ENCODE data around the gene PAM16.

PAM16 gene

GRCh38 chr16:4369007-4369733, 18.0 kb upstream of the PAM16 start:
- no peak overlapping the region for H3K9ac ChIP-seq (ENCODE audit: low read length)
- H3K27ac ChIP-seq (ENCODE audit: low read depth, low read length) = no peak overlapping the region

GRCh38 chr16:4367393-4367856, 16.3 kb upstream of the PAM16 start:
- Histone ChIP-seq H3K4me3 (ENCODE audit: low read length) (no peak overlapping the region), H4K5ac (ENCODE audit: low read length) (no peak overlapping the region)
- no peak for DNase-seq

More at GRCh38 chr16:4369007-4369733, 18.0 kb upstream of the PAM16 start:
- H2BK120ac ChIP-seq (ENCODE audit: low read depth, low read length) = no peak overlapping the region
- H3K36me3 ChIP-seq (ENCODE audit: control insufficient read depth, insufficient read depth, low read length) = no peaks in the 10 kb centered on the region
- no peak overlapping the region for H2BK5ac ChIP-seq (ENCODE audit: low read length)
- H3K79me1 ChIP-seq (ENCODE audit: low read length) = no peaks in the 10 kb centered on the region
- H3K4ac ChIP-seq (ENCODE audit: low read depth, low read length) = no peak overlapping the region
- H3K23ac ChIP-seq (ENCODE audit: low read length) = no peak overlapping the region
- no peak overlapping the region for H3K18ac ChIP-seq (ENCODE audit: low read length)
- no peak overlapping the region for H4K5ac ChIP-seq (ENCODE audit: low read length)
- WGBS (ENCODE audit: extremely low coverage, insufficient coverage, low lambda C conversion rate) = no CpG with 5 or more reads among the region's 13 CpGs
- no peaks in the 10 kb centered on the region for H3K27me3 ChIP-seq (ENCODE audit: insufficient read depth, low read length, poor library complexity)
- no peak overlapping the region for H3K4me2 ChIP-seq (ENCODE audit: low read length)
- no peak overlapping the region for H2AK5ac ChIP-seq (ENCODE audit: low read length)
- H3K79me2 ChIP-seq (ENCODE audit: control insufficient read depth, insufficient read depth, low read length) = no peaks in the 10 kb centered on the region
- H3K4me3 ChIP-seq (ENCODE audit: low read length) = no peak overlapping the region
- no peak overlapping the region for H2BK15ac ChIP-seq (replicated peaks; ENCODE audit: low read depth)
- no peak overlapping the region for H3K56ac ChIP-seq (ENCODE audit: low read length)
- no peak overlapping the region for H4K8ac ChIP-seq (ENCODE audit: low read depth, low read length)
- peaks cover 11% of the 10 kb centered on the region for H3K4me1 ChIP-seq (ENCODE audit: control insufficient read depth, low read depth, low read length)
- DNase-seq = no peak

GRCh38 chr16:4366016-4366415, 14.9 kb upstream of the PAM16 start:
- H3K23ac ChIP-seq (ENCODE audit: low read length) = no peak overlapping the region
- H3K56ac ChIP-seq (ENCODE audit: low read length) = no peak overlapping the region
- no peak overlapping the region for H4K8ac ChIP-seq (ENCODE audit: low read depth, low read length)
- no peak overlapping the region for H2BK5ac ChIP-seq (ENCODE audit: low read length)
- H3K18ac ChIP-seq (ENCODE audit: low read length) = no peak overlapping the region
- H2AK5ac ChIP-seq (ENCODE audit: low read length) = no peak overlapping the region
- H3K4me3 ChIP-seq (ENCODE audit: low read length) = no peak overlapping the region
- no peak overlapping the region for H2BK15ac ChIP-seq (replicated peaks; ENCODE audit: low read depth)
- no peak overlapping the region for H4K5ac ChIP-seq (ENCODE audit: low read length)
- no peak overlapping the region for H2BK120ac ChIP-seq (ENCODE audit: low read depth, low read length)
- DNase-seq = no peak
- no peaks in the 10 kb centered on the region for H3K36me3 ChIP-seq (ENCODE audit: control insufficient read depth, insufficient read depth, low read length)
- no peaks in the 10 kb centered on the region for H3K4me1 ChIP-seq (ENCODE audit: control insufficient read depth, low read depth, low read length)
- H3K9ac ChIP-seq (ENCODE audit: low read length) = no peak overlapping the region
- no peaks in the 10 kb centered on the region for H3K79me1 ChIP-seq (ENCODE audit: low read length)
- H3K79me2 ChIP-seq (ENCODE audit: control insufficient read depth, insufficient read depth, low read length) = no peaks in the 10 kb centered on the region
- no peak overlapping the region for H3K4ac ChIP-seq (ENCODE audit: low read depth, low read length)
- H3K27ac ChIP-seq (ENCODE audit: low read depth, low read length) = no peak overlapping the region
- no peak overlapping the region for H3K4me2 ChIP-seq (ENCODE audit: low read length)
- H3K27me3 ChIP-seq (ENCODE audit: insufficient read depth, low read length, poor library complexity) = no peaks in the 10 kb centered on the region
- WGBS (ENCODE audit: extremely low coverage, insufficient coverage, low lambda C conversion rate) = no CpG with 5 or more reads among the region's 13 CpGs

More at GRCh38 chr16:4367393-4367856, 16.3 kb upstream of the PAM16 start:
- Histone ChIP-seq H3K4ac (ENCODE audit: low read depth, low read length) (no peak overlapping the region), H3K27me3 (ENCODE audit: insufficient read depth, low read length, poor library complexity) (no peaks in the 10 kb centered on the region), H3K36me3 (ENCODE audit: control insufficient read depth, insufficient read depth, low read length) (no peaks in the 10 kb centered on the region), H3K4me2 (ENCODE audit: low read length) (no peak overlapping the region), H4K8ac (ENCODE audit: low read depth, low read length) (no peak overlapping the region), H3K23ac (ENCODE audit: low read length) (no peak overlapping the region), H2AK5ac (ENCODE audit: low read length) (no peak overlapping the region), H3K56ac (ENCODE audit: low read length) (no peak overlapping the region), H3K79me2 (ENCODE audit: control insufficient read depth, insufficient read depth, low read length) (no peaks in the 10 kb centered on the region), H3K9ac (ENCODE audit: low read length) (no peak overlapping the region), H3K4me1 (ENCODE audit: control insufficient read depth, low read depth, low read length) (peaks cover 2% of the 10 kb centered on the region), H3K79me1 (ENCODE audit: low read length) (no peaks in the 10 kb centered on the region), H2BK120ac (ENCODE audit: low read depth, low read length) (no peak overlapping the region), H2BK15ac (replicated peaks; ENCODE audit: low read depth) (no peak overlapping the region), H2BK5ac (ENCODE audit: low read length) (no peak overlapping the region), H3K18ac (ENCODE audit: low read length) (no peak overlapping the region), H3K27ac (ENCODE audit: low read depth, low read length) (no peak overlapping the region)
- no CpG with 5 or more reads among the region's 5 CpGs for WGBS (ENCODE audit: extremely low coverage, insufficient coverage, low lambda C conversion rate)

- no peak overlapping the region for H3K56ac ChIP-seq (ENCODE audit: low read length)
- no peaks in the 10 kb centered on the region for H3K36me3 ChIP-seq (ENCODE audit: control insufficient read depth, insufficient read depth, low read length)
- no peak overlapping the region for H3K4me3 ChIP-seq (ENCODE audit: low read length)
- H3K4me2 ChIP-seq (ENCODE audit: low read length) = no peak overlapping the region
- no CpG with 5 or more reads among the region's 12 CpGs for WGBS (ENCODE audit: extremely low coverage, insufficient coverage, low lambda C conversion rate)
- DNase-seq = no peak
- H3K4ac ChIP-seq (ENCODE audit: low read depth, low read length) = no peak overlapping the region
- no peak overlapping the region for H2BK5ac ChIP-seq (ENCODE audit: low read length)
- H4K5ac ChIP-seq (ENCODE audit: low read length) = no peak overlapping the region
- H3K27me3 ChIP-seq (ENCODE audit: insufficient read depth, low read length, poor library complexity) = no peaks in the 10 kb centered on the region
- no peaks in the 10 kb centered on the region for H3K79me2 ChIP-seq (ENCODE audit: control insufficient read depth, insufficient read depth, low read length)
- H3K27ac ChIP-seq (ENCODE audit: low read depth, low read length) = no peak overlapping the region
- H3K4me1 ChIP-seq (ENCODE audit: control insufficient read depth, low read depth, low read length) = no peaks in the 10 kb centered on the region
- H3K9ac ChIP-seq (ENCODE audit: low read length) = no peak overlapping the region
- H3K23ac ChIP-seq (ENCODE audit: low read length) = no peak overlapping the region
- no peaks in the 10 kb centered on the region for H3K79me1 ChIP-seq (ENCODE audit: low read length)
- H2AK5ac ChIP-seq (ENCODE audit: low read length) = no peak overlapping the region
- H2BK15ac ChIP-seq (replicated peaks; ENCODE audit: low read depth) = no peak overlapping the region
- H3K18ac ChIP-seq (ENCODE audit: low read length) = no peak overlapping the region
- no peak overlapping the region for H4K8ac ChIP-seq (ENCODE audit: low read depth, low read length)
- no peak overlapping the region for H2BK120ac ChIP-seq (ENCODE audit: low read depth, low read length)
Observed at GRCh38 chr16:4365615-4366014, 14.5 kb upstream of the PAM16 start.

- no peak for DNase-seq
- Histone ChIP-seq H4K8ac (ENCODE audit: low read depth, low read length) (no peak overlapping the region), H3K4me3 (ENCODE audit: low read length) (no peak overlapping the region), H4K5ac (ENCODE audit: low read length) (no peak overlapping the region), H2BK5ac (ENCODE audit: low read length) (no peak overlapping the region), H3K23ac (ENCODE audit: low read length) (no peak overlapping the region), H3K27ac (ENCODE audit: low read depth, low read length) (no peak overlapping the region), H3K27me3 (ENCODE audit: insufficient read depth, low read length, poor library complexity) (no peaks in the 10 kb centered on the region), H3K79me1 (ENCODE audit: low read length) (no peaks in the 10 kb centered on the region), H2AK5ac (ENCODE audit: low read length) (no peak overlapping the region), H3K18ac (ENCODE audit: low read length) (no peak overlapping the region), H2BK120ac (ENCODE audit: low read depth, low read length) (no peak overlapping the region), H3K36me3 (ENCODE audit: control insufficient read depth, insufficient read depth, low read length) (no peaks in the 10 kb centered on the region), H3K79me2 (ENCODE audit: control insufficient read depth, insufficient read depth, low read length) (no peaks in the 10 kb centered on the region), H3K4me1 (ENCODE audit: control insufficient read depth, low read depth, low read length) (no peaks in the 10 kb centered on the region), H3K4ac (ENCODE audit: low read depth, low read length) (no peak overlapping the region), H3K56ac (ENCODE audit: low read length) (no peak overlapping the region), H2BK15ac (replicated peaks; ENCODE audit: low read depth) (no peak overlapping the region), H3K4me2 (ENCODE audit: low read length) (no peak overlapping the region), H3K9ac (ENCODE audit: low read length) (no peak overlapping the region)
- WGBS (ENCODE audit: extremely low coverage, insufficient coverage, low lambda C conversion rate) = no CpG with 5 or more reads among the region's 10 CpGs
Observed at GRCh38 chr16:4365014-4365406, 13.9 kb upstream of the PAM16 start.

All from mesendoderm (in vitro differentiated cells).